H9 (cell line): ENCODE data around the gene EIF4E1B. TPM values are rescaled to one million over a fixed set of nuclear protein-coding genes. Genes with fewer than 3 reads are reported as not detected.

Source experiments
- DNase-seq: peaks from one replicate; pipeline ENCODE4 v3.0.0-alpha.2; 2017
- H2AFZ ChIP-seq: one replicate; pipeline ENCODE4 v1.6.1; 2013; ENCODE audit warnings: mild to moderate bottlenecking, low read length, control low read depth, moderate library complexity
- H2AK5ac ChIP-seq: 2 replicates; pipeline ENCODE4 v1.6.1; 2013; ENCODE audit warnings: low read length, control low read depth, mixed read lengths; ENCODE audit not compliant: insufficient read length
- H2BK120ac ChIP-seq: one replicate; pipeline ENCODE4 v1.6.1; 2013; ENCODE audit warnings: low read depth, mild to moderate bottlenecking, low read length, control low read depth, inconsistent platforms; ENCODE audit not compliant: poor library complexity, severe bottlenecking
- H2BK12ac ChIP-seq: 2 replicates; pipeline ENCODE4 v1.6.1; 2013; ENCODE audit warnings: low read length, control low read depth, mixed read lengths, low read depth; ENCODE audit not compliant: insufficient read length
- H2BK15ac ChIP-seq: 2 replicates; pipeline ENCODE4 v1.6.1; 2013; ENCODE audit warnings: low read depth, low read length, control low read depth
- H2BK20ac ChIP-seq: one replicate; pipeline ENCODE4 v1.6.1; 2013; ENCODE audit warnings: low read depth, mild to moderate bottlenecking, low read length, control low read depth, inconsistent platforms; ENCODE audit not compliant: poor library complexity, severe bottlenecking
- H2BK5ac ChIP-seq: 2 replicates; pipeline ENCODE4 v1.6.1; 2013; ENCODE audit warnings: low read length, control low read depth, mixed read lengths; ENCODE audit not compliant: insufficient read length
- H3K14ac ChIP-seq: 2 replicates; pipeline ENCODE4 v1.6.1; 2013; ENCODE audit warnings: low read length, control low read depth; ENCODE audit not compliant: insufficient read depth
- H3K18ac ChIP-seq: 2 replicates; pipeline ENCODE4 v1.6.1; 2013; ENCODE audit warnings: low read depth, mild to moderate bottlenecking, mixed read lengths, low read length, control low read depth; ENCODE audit not compliant: insufficient read length
- H3K23ac ChIP-seq: 2 replicates; pipeline ENCODE4 v1.6.1; 2013; ENCODE audit warnings: low read length, control low read depth, mixed read lengths, low read depth; ENCODE audit not compliant: insufficient read length
- H3K23me2 ChIP-seq: 2 replicates; pipeline ENCODE4 v1.6.1; 2013; ENCODE audit warnings: low read depth, mild to moderate bottlenecking, mixed read lengths, low read length, control low read depth; ENCODE audit not compliant: insufficient read length, poor library complexity, severe bottlenecking
- H3K27ac ChIP-seq: 2 replicates; pipeline ENCODE4 v1.5.1; 2013; ENCODE audit warnings: low read length, control low read depth, mixed read lengths, low read depth; ENCODE audit not compliant: insufficient read length
- H3K27me3 ChIP-seq: 2 replicates; pipeline ENCODE4 v1.6.1; 2013; ENCODE audit warnings: low read length, control low read depth, inconsistent platforms; ENCODE audit not compliant: insufficient read depth
- H3K4ac ChIP-seq: 2 replicates; pipeline ENCODE4 v1.6.1; 2013; ENCODE audit warnings: low read depth, mild to moderate bottlenecking, control low read depth, inconsistent platforms, low read length, moderate library complexity
- H3K4me1 ChIP-seq: 2 replicates; pipeline ENCODE4 v1.6.1; 2013; ENCODE audit warnings: low read length, control low read depth, inconsistent platforms; ENCODE audit not compliant: insufficient read depth
- H3K4me2 ChIP-seq: 2 replicates; pipeline ENCODE4 v1.6.1; 2013; ENCODE audit warnings: low read length, control low read depth, mixed read lengths; ENCODE audit not compliant: insufficient read length, insufficient read depth
- H3K56ac ChIP-seq: 2 replicates; pipeline ENCODE4 v1.6.1; 2013; ENCODE audit warnings: low read depth, mild to moderate bottlenecking, mixed read lengths, low read length, control low read depth; ENCODE audit not compliant: insufficient read length
- H3K79me1 ChIP-seq: 2 replicates; pipeline ENCODE4 v1.6.1; 2013; ENCODE audit warnings: low read depth, mild to moderate bottlenecking, moderate library complexity, low read length, control low read depth, inconsistent platforms; ENCODE audit not compliant: insufficient read depth, poor library complexity, severe bottlenecking
- H3K79me2 ChIP-seq: 2 replicates; pipeline ENCODE4 v1.6.1; 2013; ENCODE audit warnings: low read length, control low read depth, inconsistent platforms; ENCODE audit not compliant: insufficient read depth
- H3K9ac ChIP-seq: 2 replicates; pipeline ENCODE4 v1.6.1; 2013; ENCODE audit warnings: low read length, control low read depth, mixed read lengths; ENCODE audit not compliant: insufficient read length; ENCODE audit errors: extremely low read depth
- H3K9me3 ChIP-seq: one replicate; pipeline ENCODE4 v1.6.1; 2013; ENCODE audit warnings: low read depth, low read length, inconsistent platforms; ENCODE audit not compliant: control insufficient read depth
- H3T11ph ChIP-seq: one replicate; pipeline ENCODE4 v1.6.1; 2013; ENCODE audit warnings: mild to moderate bottlenecking, low read length, control low read depth, inconsistent platforms
- H4K20me1 ChIP-seq: one replicate; pipeline ENCODE4 v1.6.1; 2013; ENCODE audit not compliant: control insufficient read depth, insufficient read length, insufficient read depth
- H4K5ac ChIP-seq: 2 replicates; pipeline ENCODE4 v1.6.1; 2013; ENCODE audit warnings: low read depth, mild to moderate bottlenecking, mixed read lengths, low read length, control low read depth; ENCODE audit not compliant: insufficient read length
- H4K8ac ChIP-seq: replicated peaks from 2 replicates; pipeline ENCODE4 v1.6.1; 2013; ENCODE audit warnings: low read length, control low read depth, mixed read lengths, low read depth; ENCODE audit not compliant: insufficient read length
- H4K91ac ChIP-seq: 2 replicates; pipeline ENCODE4 v1.6.1; 2013; ENCODE audit warnings: low read depth, mild to moderate bottlenecking, moderate library complexity, mixed read lengths, low read length, control low read depth; ENCODE audit not compliant: insufficient read length
- H3K27ac Mint-ChIP-seq, 3 experiments: 2 replicates in 2 of 3; 3 replicates in 1 of 3; pipeline ENCODE4 v1.8.0; 2020 to 2021; ENCODE audit warnings: mixed read lengths in 3 of 3, mild to moderate bottlenecking in 1 of 3, moderate library complexity in 1 of 3
- H3K27me3 Mint-ChIP-seq: 2 replicates; pipeline ENCODE4 v1.8.0; 2021; ENCODE audit warnings: low read depth, mild to moderate bottlenecking, moderate library complexity, mixed read lengths
- H3K36me3 Mint-ChIP-seq, 3 experiments: 2 replicates in 2 of 3; 3 replicates in 1 of 3; pipeline ENCODE4 v1.8.0; 2020 to 2021; ENCODE audit warnings: low read depth in 3 of 3, mixed read lengths in 3 of 3; ENCODE audit not compliant: insufficient read depth in 1 of 3
- H3K4me1 Mint-ChIP-seq, 2 experiments: 2 replicates each; pipeline ENCODE4 v1.8.0; 2020; ENCODE audit warnings: mixed read lengths in 2 of 2
- H3K4me3 Mint-ChIP-seq, 2 experiments: 2 replicates in 1 of 2; 3 replicates in 1 of 2; pipeline ENCODE4 v1.8.0; 2020 to 2021; ENCODE audit warnings: mild to moderate bottlenecking in 2 of 2, mixed read lengths in 2 of 2, moderate library complexity in 1 of 2
- H3K9me3 Mint-ChIP-seq, 2 experiments: 2 replicates in 1 of 2; 3 replicates in 1 of 2; pipeline ENCODE4 v1.8.0; 2020; ENCODE audit warnings: mild to moderate bottlenecking in 2 of 2, mixed read lengths in 2 of 2, moderate library complexity in 1 of 2
- CTCF ChIP-seq: fragments of 200-600 bp; sonication (generic); conservative IDR thresholded peaks from 3 replicates; pipeline ENCODE4 v1.8.0; 2021; ENCODE audit warnings: antibody characterized with exemption, mild to moderate bottlenecking
- WGBS: extraction: QIAGEN DNeasy Blood & Tissue Kit; methylation state at CpG from one replicate; pipeline ENCODE4 v1.1.7; 2013; ENCODE audit warnings: missing lambda C conversion rate, low lambda C conversion rate, mixed read lengths; ENCODE audit not compliant: insufficient read length; ENCODE audit errors: extremely low coverage; 5-methylcytosine and 5-hydroxymethylcytosine counted together
- total RNA-seq: library from RNA; stranded (reverse); gene quantifications from 2 replicates; pipeline ENCODE4 v1.2.1, GENCODE V29; 2021

EIF4E1B gene
- total RNA-seq, 1 experiment from 2014 or later, result 1.3 TPM

- TF ChIP-seq CTCF, result peak; percentile 42; the same call in 2 of the 3 replicates
- no peak overlapping the region for H2BK5ac ChIP-seq
- H3K23me2 ChIP-seq, result no peaks in the 10 kb centered on the region
- no peak overlapping the region for H3K56ac ChIP-seq
- H3K18ac ChIP-seq, result no peak overlapping the region
- H3K9me3 Mint-ChIP-seq, result peaks cover 0 to 3% of the 10 kb centered on the region in 2 experiments; a peak in 2 of 5 replicates
- H3K27ac ChIP-seq, result no peak overlapping the region
- H3K4me1 ChIP-seq, result no peaks in the 10 kb centered on the region
- H3K79me2 ChIP-seq, result no peaks in the 10 kb centered on the region
- no peak overlapping the region for H2BK20ac ChIP-seq
- H2BK15ac ChIP-seq, result no peak overlapping the region
- H3K4me2 ChIP-seq, result no peak overlapping the region
- H3K9me3 ChIP-seq, result no peaks in the 10 kb centered on the region
- no peaks in the 10 kb centered on the region for H3K27me3 ChIP-seq
- H3K79me1 ChIP-seq, result no peaks in the 10 kb centered on the region
- no peak overlapping the region for H2BK12ac ChIP-seq
- no peak overlapping the region for H2AFZ ChIP-seq
- H3K27ac Mint-ChIP-seq, result no peak overlapping the region
- no peak overlapping the region for H3K9ac ChIP-seq
- H2BK120ac ChIP-seq, result no peak overlapping the region
- no peak overlapping the region for H2AK5ac ChIP-seq
- H3K4ac ChIP-seq, result no peak overlapping the region
- peaks cover 38% of the 10 kb centered on the region for H3K27me3 Mint-ChIP-seq
- H3K23ac ChIP-seq, result no peak overlapping the region
- H3K14ac ChIP-seq, result no peak overlapping the region
- peaks cover 4% of the 10 kb centered on the region for H4K20me1 ChIP-seq
- no peak overlapping the region for H3T11ph ChIP-seq
- H3K4me1 Mint-ChIP-seq, result no peaks in the 10 kb centered on the region
- no peak overlapping the region for H4K8ac ChIP-seq
- no peak overlapping the region for H4K91ac ChIP-seq
- H3K4me3 Mint-ChIP-seq, result no peak overlapping the region
- H4K5ac ChIP-seq, result no peak overlapping the region
- DNase-seq, result no peak
- WGBS, result no CpG with 5 or more reads among the region's 12 CpGs
- peaks cover 0 to 3% (median 3%) of the 10 kb centered on the region in 3 experiments; a peak in 6 of 7 replicates for H3K36me3 Mint-ChIP-seq
These were observed 37.1 kb upstream of the EIF4E1B start for GRCh38 chr5:176593273-176593869.
